Measurements from ENCODE around the gene ZNF438. TPM values are rescaled to one million over a fixed set of nuclear protein-coding genes. Genes with fewer than 3 reads are reported as not detected.

The ZNF438 gene
- total and polyA plus RNA-seq, 10 of the 15 experiments (the other 5 are each of a cell fraction or from before 2014, with no cell fraction given): 0.93 to 5.2 (median 1.9) TPM

GRCh38 chr10:30893208-30893607, 138.5 kb downstream of the ZNF438 start:
- Histone ChIP-seq H3K79me2 (ENCODE audit: control insufficient read depth, insufficient read depth, low read length) (no peaks in the 10 kb centered on the region), H3K36me3 (ENCODE audit: control insufficient read depth in 2 of 2, insufficient read depth in 2 of 2, low read length in 1 of 2) (no peaks in the 10 kb centered on the region), H3K4me3 (no peak overlapping the region), H2AFZ (ENCODE audit: control insufficient read depth, low read depth, low read length) (no peak overlapping the region), H3K4me2 (ENCODE audit: control insufficient read depth, insufficient read depth) (no peak overlapping the region), H3K9me3 (replicated peaks; ENCODE audit: control insufficient read depth, insufficient read depth, low read length) (no peaks in the 10 kb centered on the region), H3K27me3 (replicated peaks in 1 of 2; ENCODE audit: control insufficient read depth in 2 of 2, insufficient read depth in 2 of 2, low read length in 1 of 2) (no peaks in the 10 kb centered on the region), H4K20me1 (ENCODE audit: control insufficient read depth, insufficient read depth) (no peaks in the 10 kb centered on the region), H3K4me1 (ENCODE audit: control insufficient read depth, insufficient read depth, low read length) (no peaks in the 10 kb centered on the region), H3K9ac (ENCODE audit: control insufficient read depth, insufficient read depth, low read length) (no peak overlapping the region), H3K27ac (ENCODE audit: control insufficient read depth, insufficient read depth) (no peak overlapping the region)
- ATAC-seq (no peak), FAIRE-seq (peak; percentile 77), DNase-seq (ENCODE audit: low read depth, low spot score) (no peak)
- intact Hi-C loops (cut with micrococcal nuclease; ENCODE audit: unreplicated experiment): no loop called here
- BruUV-seq (replicated peaks): no TSS peak
- in situ Hi-C loops (cut with MboI): no loop called here
- ChIA-PET POLR2A (no interaction called here), CTCF (interaction anchor here (1.5 kb wide), 1 partner anchor 876 kb away, joined by 3 read pairs; no protein-coding TSS in a partner anchor), SMC1A (ENCODE audit: uncharacterized antibody, unreplicated experiment) (no interaction called here), RAD21 (ENCODE audit: unreplicated experiment) (no interaction called here)
- TF ChIP-seq STAT3 (IDR thresholded peaks at IDR 0.05; ENCODE audit: low read depth, low read length) (no peak), NFYB (IDR thresholded peaks at IDR 0.05; ENCODE audit: insufficient read depth, low read depth, low read length) (no peak), MYB (IDR thresholded peaks at IDR 0.05; ENCODE audit: borderline replicate concordance, low read depth, low read length) (no peak), SIN3A (IDR thresholded peaks at IDR 0.05; ENCODE audit: low read depth, low read length) (no peak)
- 4% methylated on average over 1 of the region's 1 CpG for WGBS (ENCODE audit: insufficient coverage, insufficient replicate concordance, low lambda C conversion rate, missing lambda C conversion rate)

GRCh38 chr10:30887839-30888238, 143.8 kb downstream of the ZNF438 start:
- WGBS (ENCODE audit: insufficient coverage, insufficient replicate concordance, low lambda C conversion rate, missing lambda C conversion rate): 50% methylated on average over 1 of the region's 1 CpG
- ChIA-PET SMC1A (ENCODE audit: uncharacterized antibody, unreplicated experiment) (interaction anchor here (0.6 kb wide), 1 partner anchor 517 kb away, joined by 3 read pairs; no protein-coding TSS in a partner anchor), RAD21 (ENCODE audit: unreplicated experiment) (no interaction called here), POLR2A (no interaction called here), CTCF (no interaction called here)
- intact Hi-C loops (cut with micrococcal nuclease; ENCODE audit: unreplicated experiment) (no loop called here), in situ Hi-C loops (cut with MboI) (no loop called here)
- Histone ChIP-seq H3K4me1 (ENCODE audit: control insufficient read depth, insufficient read depth, low read length) (no peaks in the 10 kb centered on the region), H3K79me2 (ENCODE audit: control insufficient read depth, insufficient read depth, low read length) (no peaks in the 10 kb centered on the region), H3K36me3 (ENCODE audit: control insufficient read depth in 2 of 2, insufficient read depth in 2 of 2, low read length in 1 of 2) (no peaks in the 10 kb centered on the region), H3K4me2 (ENCODE audit: control insufficient read depth, insufficient read depth) (no peak overlapping the region), H3K9me3 (replicated peaks; ENCODE audit: control insufficient read depth, insufficient read depth, low read length) (no peaks in the 10 kb centered on the region), H2AFZ (ENCODE audit: control insufficient read depth, low read depth, low read length) (no peak overlapping the region), H3K27me3 (replicated peaks in 1 of 2; ENCODE audit: control insufficient read depth in 2 of 2, insufficient read depth in 2 of 2, low read length in 1 of 2) (no peaks in the 10 kb centered on the region), H3K4me3 (no peak overlapping the region), H3K9ac (ENCODE audit: control insufficient read depth, insufficient read depth, low read length) (no peak overlapping the region), H3K27ac (ENCODE audit: control insufficient read depth, insufficient read depth) (no peak overlapping the region), H4K20me1 (ENCODE audit: control insufficient read depth, insufficient read depth) (no peaks in the 10 kb centered on the region)
- ATAC-seq: no peak
- no peak for DNase-seq (ENCODE audit: low read depth, low spot score)
- FAIRE-seq: no peak
- TF ChIP-seq MEF2A (IDR thresholded peaks at IDR 0.05; ENCODE audit: insufficient read depth, low read depth, low read length): no peak
- TF ChIP-seq ZBED1 (IDR thresholded peaks at IDR 0.05; ENCODE audit: borderline replicate concordance): no peak
- TF ChIP-seq CHD1 (IDR thresholded peaks at IDR 0.05; ENCODE audit: low read depth, low read length): no peak
- no peak for TF ChIP-seq WRNIP1 (IDR thresholded peaks at IDR 0.05; ENCODE audit: borderline replicate concordance, low read depth, low read length)
- TF ChIP-seq NFIC (IDR thresholded peaks at IDR 0.05; ENCODE audit: low read depth, low read length): no peak
- no peak for TF ChIP-seq EZH2 (IDR thresholded peaks at IDR 0.05; ENCODE audit: borderline replicate concordance, control insufficient read depth, low read depth, low read length)
- TF ChIP-seq HDAC2 (IDR thresholded peaks at IDR 0.05): no peak
- no peak for TF ChIP-seq ELK1 (IDR thresholded peaks at IDR 0.05; ENCODE audit: low read depth, low read length)
- no peak for TF ChIP-seq NFYB (IDR thresholded peaks at IDR 0.05; ENCODE audit: insufficient read depth, low read depth, low read length)
- no TSS peak for BruUV-seq (replicated peaks)
